HG03457 (cell line): Measurements from ENCODE around the gene GRM8.

ENCODE experiments used
- ATAC-seq: cut with Tn5 transposase; IDR thresholded peaks from one replicate; pipeline ENCODE4 v1.9.1; 2021; ENCODE audit warnings: moderate number of reproducible peaks; ENCODE audit not compliant: unreplicated experiment

The GRM8 gene

DNA sequence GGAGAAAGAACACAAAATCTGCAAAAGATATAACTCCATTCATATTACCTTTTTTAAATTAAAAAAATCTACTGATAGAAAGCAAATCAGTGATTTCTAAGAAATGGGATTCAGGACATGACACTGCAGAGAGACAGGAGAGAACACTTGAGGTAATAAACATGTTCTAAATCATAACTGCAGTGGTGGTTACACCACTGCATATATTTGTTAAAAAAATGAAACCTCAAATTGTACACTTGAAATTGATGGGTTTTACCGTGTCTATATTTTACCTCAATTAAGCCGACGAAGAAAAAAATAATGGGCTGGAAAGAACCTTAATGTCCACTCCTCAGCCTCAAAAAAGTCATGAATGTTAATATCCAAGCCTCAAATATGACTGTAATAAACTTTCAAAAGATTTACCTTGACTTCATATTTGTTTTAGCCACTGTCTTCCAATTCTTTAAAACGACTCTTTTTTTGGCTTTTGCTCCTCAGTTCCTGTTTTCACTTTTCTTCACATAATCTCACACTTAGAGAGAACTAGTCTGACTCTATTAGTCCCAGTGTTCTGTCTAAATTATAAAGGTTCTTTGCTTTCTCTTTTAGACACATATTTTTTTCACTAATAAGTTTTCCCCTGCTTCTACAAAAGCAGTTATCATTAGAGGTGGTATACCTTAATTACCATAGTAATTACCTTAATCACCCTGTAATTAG, 502.4 kb downstream of the GRM8 start:
- no peak for ATAC-seq

DNA sequence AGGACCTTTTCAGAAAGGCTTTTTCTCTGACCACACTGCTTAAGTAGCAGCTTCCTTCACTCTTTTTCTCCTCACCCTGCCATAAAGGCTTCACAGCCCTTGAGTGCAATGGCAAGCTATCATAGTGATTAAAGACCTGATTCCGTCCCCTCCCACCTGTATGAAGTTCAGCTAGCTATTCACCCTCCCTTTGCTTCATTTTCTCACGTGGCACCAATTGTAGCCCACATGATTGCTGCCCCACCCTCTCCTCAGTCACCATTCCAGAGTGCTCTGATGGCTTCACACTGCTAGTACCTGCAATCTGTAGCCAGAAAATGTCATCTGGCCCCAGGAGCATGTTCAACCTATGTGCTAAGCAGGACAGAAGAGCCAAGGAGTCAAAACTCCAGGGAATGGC, 523.8 kb downstream of the GRM8 start:
- ATAC-seq = no peak

DNA sequence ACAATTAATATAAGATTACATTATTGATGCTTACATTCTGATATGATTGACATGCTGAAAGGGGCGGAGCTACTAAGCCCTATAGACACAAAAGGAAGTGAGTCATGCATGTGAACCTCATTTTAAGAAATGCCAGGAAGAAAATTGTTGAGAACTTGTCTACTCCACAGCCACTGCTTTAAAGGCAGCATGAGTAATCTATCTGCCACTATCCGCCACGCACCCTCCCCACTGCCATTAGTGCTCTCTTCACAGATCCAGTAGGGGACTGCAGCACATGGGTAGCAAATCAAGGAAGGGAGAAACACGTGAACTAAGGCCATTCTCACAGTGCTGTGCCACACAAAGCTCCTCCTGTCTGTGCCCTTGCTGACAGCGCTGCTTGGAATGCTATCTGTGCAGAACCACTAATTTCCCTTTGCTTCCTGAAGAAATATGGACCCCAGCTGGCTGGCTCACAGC, 524.8 kb downstream of the GRM8 start:
- ATAC-seq = no peak

DNA sequence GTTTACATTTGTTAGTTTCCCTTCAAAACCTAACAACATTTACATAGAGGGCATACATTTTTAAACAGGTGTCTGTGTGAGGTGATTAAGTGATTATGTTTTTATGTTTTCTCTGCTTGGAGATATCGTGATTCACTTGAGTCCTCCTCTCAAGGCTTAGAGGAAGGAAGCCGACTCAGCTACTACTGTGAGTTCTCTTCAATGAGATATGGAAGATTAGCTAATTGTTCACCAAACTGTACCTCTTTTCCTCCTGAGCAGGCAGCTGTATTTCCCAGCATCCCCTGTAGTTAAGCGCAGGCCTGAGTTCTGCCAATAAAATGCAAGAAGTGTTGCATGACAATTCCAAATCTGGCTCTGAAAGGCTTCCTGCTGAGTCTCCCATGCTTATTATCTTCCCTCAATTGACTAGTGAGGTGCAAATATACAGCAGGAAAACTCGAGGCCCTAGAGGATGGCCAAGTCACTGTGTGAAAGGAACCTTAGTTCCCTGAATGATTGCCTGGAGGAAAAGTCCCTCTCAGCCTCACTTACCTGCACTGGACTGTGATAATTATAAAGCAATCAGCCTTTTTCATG, 528.7 kb downstream of the GRM8 start:
- ATAC-seq = no peak

DNA sequence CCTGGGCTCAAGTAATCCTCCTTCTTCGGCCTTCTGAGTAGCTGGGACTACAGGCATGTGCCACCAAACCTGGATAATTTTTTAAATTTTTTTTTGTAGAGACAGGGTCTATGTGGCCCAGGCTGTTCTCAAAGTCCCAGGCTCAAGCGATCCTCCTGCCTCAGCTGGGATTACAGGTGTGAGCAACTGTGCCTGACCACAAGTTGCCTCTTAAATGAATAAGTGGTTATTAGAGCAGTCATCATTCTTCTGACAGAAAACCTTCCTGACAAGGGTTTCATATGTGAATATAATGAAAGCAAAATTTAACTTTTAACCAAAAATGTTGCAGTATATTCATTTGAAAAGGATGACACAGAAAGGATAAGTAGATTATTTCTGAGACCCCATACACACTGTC, 532.5 kb downstream of the GRM8 start:
- ATAC-seq = peak; percentile 88

DNA sequence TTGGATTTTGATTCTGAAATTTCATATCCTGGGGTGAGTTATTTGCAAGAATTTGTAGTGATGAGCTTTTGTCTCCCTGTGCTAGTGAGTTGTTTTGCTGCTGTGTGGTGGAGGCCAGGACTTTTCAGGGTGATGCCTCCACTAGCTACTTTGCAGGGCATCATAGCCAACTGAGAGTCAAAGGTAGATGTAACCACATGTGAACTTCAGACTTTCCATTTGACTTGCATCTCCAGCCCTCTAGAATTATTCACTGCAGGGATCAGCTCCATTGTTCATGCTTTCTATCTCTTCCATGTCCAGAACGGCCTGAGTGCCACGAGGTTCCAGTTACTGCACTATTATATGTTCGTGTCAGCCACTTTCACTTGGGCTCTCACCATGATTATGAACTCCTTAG, 534.3 kb downstream of the GRM8 start:
- no peak for ATAC-seq

DNA sequence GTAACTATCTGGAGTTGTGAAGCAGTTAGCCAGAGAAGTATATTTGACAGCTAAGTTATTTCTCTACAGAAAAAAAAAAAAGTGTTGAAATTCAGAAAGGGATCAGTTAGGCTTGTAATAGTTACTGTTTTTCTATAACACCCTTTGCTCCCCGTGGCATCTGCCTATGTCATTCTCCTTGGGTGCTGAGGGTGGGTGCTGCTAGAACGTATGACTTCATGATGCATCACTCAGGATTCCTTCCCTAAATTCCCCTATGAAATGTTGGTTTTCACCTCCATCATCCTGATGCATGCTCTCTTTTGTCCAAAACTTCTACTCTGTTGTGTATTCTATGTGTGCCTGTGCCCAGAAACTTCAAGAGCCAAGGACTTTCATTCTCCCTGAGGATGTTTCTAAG, 536.4 kb downstream of the GRM8 start:
- no peak for ATAC-seq

DNA sequence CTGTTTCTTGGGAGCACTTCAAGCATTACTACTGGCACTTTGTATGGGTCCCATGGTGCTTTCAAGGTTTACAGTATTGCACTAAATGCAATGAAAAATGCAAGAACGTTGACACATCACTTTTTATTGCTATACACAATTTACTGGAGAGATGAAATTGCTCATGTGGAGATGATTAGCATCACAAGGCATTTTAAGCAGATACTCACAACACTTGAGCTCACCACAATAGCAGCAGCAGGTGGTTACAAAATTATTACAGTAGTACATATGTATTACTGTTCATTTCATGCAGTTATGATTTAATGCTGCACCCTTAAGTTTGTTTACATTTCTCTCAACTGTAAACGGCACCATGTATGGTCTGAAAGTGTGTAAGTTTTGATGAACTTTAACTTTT, 537.7 kb downstream of the GRM8 start:
- no peak for ATAC-seq

DNA sequence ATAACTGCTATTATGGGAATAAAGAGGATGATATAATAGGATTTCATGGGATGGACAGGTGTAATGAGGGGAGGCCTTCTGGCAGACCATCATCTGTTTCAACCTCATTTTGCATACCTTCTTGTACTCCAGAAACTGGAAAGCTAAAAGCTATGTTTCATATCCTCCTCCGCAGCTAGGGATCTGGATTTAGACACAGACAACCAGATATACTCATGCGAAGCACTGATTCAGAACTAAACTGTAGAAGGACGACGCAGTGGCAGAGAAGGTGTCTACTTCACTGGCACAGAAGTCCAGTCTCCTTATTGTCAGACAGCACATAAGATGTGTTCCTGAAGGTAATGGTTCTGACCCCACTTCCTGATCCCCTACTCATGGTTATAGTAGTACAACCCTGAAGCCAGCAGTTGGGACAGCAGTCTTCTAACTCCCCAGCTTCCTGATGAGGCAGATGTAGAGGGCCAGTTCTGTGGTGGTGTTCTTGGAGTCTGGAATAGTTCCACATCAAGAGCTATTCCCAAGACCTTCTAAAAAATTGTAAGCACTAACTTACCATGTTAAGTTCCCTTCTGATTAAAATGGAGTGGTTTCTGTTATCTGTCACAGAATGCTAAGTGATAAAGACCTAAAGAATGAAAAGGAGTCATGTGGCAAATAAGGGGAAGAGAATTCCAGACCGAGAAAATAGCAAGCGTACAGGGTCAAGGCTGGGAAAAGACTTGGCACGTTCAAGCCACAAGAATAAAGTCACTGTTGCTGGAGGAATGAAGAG, 550.3 kb downstream of the GRM8 start:
- ATAC-seq = peak; percentile 42

DNA sequence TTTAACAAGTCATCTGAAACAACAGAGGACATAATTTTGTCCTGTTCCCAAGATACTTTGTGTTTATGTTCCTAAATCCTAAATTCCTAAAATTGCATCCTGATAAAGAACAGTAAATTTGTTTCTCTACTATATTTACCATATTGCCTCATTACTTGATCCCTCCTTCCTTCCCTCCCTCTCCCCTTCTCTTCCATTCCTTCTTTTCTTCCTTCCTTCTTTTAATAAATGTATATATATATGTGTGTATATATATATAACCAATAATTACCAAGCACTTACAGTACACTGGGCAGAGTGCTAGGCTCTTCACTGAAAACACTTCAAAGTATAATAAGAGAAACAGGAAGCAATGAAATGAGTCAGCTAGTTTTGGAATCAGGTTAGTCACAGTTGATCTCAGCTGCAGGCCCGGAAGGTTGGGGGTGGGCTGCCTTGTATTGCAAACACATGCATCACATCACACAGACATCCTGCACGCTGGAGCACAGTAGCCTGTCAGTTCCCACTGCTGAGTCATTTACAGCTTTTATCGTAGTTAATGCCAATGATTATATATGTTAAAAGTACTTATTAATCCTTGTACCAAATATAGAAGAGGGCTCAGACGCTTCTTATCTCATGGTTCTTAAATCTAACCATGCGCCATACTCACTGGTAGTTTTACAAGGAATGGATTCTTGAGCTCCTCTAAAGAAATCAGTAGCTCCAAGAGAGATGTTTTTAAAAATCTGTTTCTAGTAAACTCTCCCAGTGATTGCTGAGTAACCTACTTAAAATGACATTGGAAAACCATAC, 551.7 kb downstream of the GRM8 start:
- ATAC-seq = peak; percentile 91

DNA sequence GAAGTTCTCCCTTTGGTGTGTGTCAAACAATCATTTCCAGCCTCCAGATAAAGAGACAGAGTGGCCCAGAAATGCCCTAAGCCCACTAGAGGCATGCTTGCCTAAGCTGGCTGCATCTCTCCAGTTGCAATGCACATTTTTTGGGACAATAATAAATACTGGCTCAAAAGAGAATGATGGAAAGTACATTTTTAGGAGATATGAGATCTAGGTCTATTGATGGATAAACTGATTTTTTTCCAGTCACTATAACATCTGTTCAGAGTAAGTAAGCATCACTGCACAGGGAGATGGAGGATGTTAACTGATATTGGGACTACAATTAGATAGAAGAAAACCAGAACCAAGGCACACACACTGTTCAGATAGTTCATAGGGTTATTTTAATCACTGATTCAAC, 553.0 kb downstream of the GRM8 start:
- no peak for ATAC-seq

DNA sequence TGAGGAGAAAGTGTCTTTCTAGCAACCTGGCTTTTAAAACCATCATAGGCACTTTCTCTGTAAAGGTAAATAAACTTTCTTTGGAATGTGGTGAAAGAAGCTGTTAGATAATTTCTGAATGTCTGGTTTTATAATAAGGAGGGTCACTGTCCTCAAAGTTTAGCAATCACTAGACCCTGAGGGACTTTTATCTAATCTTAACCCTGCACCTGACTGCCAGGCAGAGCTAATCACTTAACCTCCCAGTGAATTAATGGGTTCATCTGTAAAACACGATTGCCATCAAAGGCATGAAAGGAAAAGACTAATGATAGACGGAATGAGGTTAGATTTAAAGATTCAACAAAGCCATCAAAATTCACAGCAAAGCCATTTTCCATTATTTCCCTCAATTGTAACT, 553.8 kb downstream of the GRM8 start:
- no peak for ATAC-seq

DNA sequence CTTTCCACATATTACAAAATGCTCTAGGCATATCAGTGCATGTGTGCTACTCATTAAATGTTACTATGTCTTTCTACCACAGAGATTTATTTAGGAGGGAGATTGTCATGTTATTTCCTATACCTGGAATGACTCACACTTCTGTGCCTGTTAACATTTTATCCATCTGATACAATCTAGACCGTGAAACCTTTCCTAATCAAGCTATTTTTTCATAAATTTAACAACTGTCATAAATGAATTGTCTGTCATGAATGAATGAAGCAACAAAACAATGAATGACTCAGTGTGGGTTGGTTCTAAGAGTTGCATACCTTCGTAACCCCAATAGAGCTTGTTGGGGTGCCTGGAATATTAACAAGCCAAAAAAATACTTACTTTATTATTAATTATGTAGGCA, 554.3 kb downstream of the GRM8 start:
- no peak for ATAC-seq

DNA sequence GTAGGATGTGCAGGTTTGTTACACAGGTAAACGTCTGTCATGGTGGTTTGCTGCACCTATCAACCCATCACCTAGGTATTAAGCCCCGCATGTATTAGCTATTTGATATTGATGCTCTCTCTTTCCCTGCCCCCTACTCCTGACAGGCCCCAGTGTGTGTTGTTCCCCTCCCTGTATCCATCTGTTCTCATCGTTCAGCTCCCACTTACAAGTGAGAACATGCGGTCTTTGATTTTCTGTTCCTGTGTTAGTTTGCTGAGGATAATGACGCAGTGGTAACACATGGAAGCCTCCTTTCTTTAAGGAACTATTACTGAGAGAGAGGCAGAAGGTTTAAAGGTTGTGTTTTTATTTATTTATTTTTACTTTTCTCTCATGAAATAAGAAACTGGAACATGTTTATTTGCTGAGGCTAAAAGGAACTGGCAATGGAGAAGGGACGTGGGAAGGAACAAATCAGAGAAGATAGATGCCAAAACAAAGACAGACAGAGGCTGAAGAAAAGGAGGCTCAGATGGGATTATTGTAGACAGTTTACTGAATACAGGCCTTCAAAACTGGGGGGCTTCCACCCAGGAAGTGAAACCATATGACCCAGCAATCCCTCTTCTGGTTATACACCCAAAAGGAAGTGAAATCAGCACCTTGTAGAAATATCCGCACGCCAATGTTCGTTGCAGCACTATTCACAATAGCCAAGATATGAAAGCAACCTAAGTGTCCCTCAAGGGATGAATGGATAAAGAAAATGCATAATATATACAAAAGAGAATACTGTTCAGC, 556.3 kb downstream of the GRM8 start:
- no peak for ATAC-seq

DNA sequence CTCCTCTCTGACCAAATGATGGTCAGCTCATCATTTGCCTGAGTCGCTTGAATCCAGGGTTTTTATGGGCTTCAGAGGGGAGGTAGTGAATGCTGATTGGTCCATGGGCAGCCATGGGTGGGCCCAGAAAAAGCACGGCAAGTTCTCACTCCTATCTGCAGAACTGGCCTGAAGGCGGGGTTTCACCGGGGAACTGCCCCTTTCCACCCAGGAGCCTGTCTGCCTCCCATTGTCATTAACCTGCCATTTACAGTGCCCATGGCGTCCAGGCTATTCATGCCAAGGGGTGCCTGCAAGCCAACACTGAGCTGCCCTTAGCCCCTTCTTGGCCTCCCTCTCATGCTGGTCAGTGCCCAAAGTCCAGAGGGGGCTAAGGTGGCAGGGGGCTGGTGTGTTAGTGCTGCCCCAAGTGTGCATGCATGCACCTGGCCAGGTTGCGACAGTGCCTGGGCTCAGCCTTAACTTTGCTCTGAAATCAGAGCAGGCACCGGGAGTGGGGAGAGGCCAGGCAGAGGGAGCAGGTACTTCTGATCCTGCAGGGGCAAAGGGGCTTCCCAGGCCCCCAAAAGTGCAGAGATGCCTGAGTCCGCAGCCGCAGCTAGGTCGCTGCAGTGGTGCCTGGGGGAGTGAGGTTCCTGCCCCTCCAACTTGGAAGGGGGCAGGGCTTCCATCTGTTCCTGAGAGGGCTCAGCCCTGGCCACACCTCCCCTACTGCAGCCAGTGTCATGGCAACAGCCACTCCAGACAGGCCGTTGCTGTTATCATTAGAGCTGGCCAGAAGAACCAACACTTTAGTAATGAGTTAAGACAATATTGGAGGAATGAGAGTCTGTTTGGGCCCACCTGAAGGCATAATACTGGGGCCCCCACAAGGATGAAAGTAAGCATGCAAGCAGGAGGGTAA, 561.6 kb downstream of the GRM8 start:
- no peak for ATAC-seq

DNA sequence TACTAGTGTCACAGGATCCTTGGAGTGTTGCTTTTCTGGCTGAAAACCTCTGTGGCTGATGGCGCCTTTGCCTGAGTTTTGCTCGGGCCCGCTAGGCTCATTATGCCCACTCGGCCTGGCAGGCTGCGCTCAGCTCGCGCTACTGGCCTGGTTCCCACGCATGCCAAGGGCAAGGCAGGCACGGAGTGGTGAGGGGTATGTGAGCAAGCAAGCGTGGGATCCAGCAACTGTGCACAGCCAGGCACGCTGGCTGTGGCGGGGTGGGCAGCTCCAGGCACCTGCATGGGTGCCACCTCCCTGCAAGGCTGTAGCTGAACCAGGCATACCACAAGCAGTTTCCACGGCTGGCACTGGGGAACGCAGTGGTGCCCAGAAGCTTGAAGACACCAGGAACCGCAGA, 562.6 kb downstream of the GRM8 start:
- ATAC-seq = no peak

DNA sequence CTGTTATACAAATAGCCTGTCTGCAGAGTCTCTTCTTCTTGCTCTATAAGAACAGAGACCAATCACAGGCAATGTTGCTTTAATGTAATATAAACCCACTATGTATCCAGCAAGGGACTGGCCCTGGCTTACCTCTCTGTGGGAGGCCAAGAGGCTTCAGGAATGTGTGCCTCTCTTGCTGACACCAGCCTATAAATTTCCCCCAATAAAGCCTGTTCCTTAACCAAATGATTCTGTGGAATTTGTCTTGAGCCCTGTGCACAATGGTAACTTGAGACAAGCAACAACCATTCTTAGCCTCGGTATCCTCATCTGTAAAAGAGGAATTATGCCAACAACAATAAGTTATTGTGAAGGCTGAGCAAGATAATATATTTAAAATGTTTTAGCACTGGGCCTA, 563.7 kb downstream of the GRM8 start:
- ATAC-seq = no peak

DNA sequence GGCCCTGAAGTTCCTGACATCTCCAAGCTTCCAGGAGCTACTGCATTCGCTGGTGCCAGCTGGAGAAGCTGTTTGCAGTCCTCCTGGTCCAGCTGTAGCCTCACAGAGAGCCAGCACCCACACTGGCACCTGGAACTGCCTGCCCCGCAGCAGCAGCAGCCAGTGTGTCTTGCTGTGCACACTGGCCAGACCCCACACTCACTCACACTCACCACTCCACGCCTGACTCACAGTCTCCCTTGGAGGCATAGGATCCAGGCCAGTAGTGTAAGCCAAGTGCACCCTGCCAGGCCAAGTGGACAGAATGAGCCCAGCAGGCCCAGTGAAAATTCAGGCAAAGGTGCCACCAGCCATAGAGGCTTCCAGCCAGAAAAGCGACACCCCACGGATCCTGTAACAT, 566.3 kb downstream of the GRM8 start:
- ATAC-seq = no peak

DNA sequence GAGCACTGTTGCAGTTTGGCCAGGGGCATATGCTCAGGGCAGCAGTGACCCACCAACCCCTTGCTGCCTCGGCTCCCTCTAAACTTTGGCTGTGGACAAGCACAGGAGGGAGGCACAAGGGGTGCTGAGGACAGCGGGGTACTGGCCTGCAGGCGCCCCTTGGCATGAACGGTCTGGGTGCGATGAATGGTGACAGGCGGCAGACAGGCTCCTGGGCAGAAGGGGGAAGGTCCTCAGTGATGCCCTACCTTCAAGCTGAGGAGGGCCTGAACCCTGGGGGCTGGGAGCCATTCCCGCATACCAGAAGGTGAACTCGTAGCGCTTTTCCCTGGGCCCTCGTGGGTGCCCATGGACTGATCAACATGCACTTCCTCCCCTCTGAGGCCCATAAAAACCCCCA, 567.1 kb downstream of the GRM8 start:
- ATAC-seq = no peak
